ENCODE results near the gene REXO5.

GRCh38 chr16:20853981-20854620 lies 47.8 kb downstream of the REXO5 start:
- TF ChIP-seq CTCF (IDR thresholded peaks at IDR 0.05), result no peak
- TF ChIP-seq POLR2A (IDR thresholded peaks at IDR 0.05), result no peak

All from body of pancreas (tissue), 4 donors.